GM10266 (cell line): ENCODE data around the gene PYROXD2.

Experiments used
- DNase-seq: peaks from one replicate; pipeline ENCODE4 v3.0.0; 2012; ENCODE audit errors: extremely low spot score
- TF ChIP-seq, protein P1 (sequence below): IDR thresholded peaks from 2 replicates; pipeline ENCODE4 v1.5.1; 2012; ENCODE audit warnings: mild to moderate bottlenecking, low read depth; ENCODE audit not compliant: control insufficient read depth, insufficient read depth; ENCODE audit errors: missing control alignments

The PYROXD2 gene

DNA sequence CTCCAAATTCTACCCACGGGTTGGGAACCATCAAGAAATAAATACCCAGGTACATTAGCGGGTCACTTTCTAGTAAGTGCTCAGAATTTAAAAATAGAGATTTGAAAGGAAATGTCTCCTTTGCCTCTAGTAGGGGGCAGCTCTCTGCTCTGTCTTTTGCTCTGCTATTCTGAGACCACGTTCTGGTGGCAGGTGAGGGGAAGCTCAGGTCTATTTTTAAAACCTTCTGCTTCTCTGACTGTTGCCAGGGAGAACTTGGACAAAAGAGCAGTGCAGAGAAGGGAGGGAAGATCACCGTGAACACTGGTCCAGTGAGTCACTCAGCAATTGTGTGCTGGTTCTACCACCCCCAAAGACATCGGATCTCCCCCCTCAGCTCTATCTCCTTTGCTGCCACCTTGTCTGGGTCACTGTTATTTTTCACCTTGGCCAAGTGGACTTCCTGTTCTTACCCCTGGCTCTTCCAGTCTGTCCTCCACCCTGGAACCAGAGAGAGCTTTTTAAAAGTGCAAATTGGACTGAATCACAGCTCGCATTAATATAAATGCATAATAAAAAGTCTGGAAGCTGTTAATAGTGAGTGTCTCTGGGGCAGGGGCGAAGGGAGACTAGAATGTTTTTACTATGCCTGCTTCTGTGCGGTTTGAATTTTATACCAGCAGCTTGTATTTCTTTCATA, 74.6 kb downstream of the PYROXD2 start:
- DNase-seq, result no peak
- TF ChIP-seq, protein P1, sequence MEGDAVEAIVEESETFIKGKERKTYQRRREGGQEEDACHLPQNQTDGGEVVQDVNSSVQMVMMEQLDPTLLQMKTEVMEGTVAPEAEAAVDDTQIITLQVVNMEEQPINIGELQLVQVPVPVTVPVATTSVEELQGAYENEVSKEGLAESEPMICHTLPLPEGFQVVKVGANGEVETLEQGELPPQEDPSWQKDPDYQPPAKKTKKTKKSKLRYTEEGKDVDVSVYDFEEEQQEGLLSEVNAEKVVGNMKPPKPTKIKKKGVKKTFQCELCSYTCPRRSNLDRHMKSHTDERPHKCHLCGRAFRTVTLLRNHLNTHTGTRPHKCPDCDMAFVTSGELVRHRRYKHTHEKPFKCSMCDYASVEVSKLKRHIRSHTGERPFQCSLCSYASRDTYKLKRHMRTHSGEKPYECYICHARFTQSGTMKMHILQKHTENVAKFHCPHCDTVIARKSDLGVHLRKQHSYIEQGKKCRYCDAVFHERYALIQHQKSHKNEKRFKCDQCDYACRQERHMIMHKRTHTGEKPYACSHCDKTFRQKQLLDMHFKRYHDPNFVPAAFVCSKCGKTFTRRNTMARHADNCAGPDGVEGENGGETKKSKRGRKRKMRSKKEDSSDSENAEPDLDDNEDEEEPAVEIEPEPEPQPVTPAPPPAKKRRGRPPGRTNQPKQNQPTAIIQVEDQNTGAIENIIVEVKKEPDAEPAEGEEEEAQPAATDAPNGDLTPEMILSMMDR, result no peak

DNA sequence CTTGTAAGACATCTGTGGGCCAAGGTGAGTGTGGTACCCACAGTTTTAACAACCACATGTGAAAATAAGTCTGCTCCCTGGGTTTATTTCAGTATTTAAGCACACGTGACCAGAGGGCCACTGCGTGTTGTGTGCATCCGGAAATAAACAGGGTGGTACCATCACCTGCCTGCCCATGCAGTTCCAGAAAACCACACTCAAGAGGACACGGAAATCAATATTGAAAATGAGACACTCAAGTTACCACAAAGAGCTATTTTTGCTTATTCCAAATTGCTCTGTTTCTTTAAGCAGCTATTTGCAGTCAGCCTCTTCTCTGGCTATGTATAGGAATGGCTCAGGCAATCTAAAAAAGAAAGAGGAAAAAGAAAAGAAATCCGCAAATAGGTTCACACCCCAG, 75.2 kb downstream of the PYROXD2 start:
- TF ChIP-seq, protein P1, result no peak
- DNase-seq, result no peak

DNA sequence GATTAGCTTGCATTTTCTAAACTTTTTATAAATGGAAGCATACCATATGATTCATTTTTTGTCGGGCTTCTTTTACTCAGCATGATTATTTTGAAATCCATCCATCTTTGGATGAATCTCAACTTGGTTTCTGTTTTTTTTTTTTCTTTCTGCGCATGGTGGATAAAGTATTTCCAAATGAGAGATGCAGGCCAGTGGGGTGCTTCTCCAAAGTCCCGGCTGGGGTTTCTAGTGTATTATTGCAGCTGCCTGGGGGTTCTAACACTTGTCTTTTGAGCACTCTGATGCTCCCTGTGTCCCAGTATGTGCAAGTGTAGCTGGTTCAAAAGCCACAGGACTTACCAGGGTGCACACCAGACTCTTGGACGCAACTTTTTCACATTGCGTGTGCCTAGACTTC, 76.1 kb downstream of the PYROXD2 start:
- no peak for DNase-seq
- TF ChIP-seq, protein P1, result no peak

DNA sequence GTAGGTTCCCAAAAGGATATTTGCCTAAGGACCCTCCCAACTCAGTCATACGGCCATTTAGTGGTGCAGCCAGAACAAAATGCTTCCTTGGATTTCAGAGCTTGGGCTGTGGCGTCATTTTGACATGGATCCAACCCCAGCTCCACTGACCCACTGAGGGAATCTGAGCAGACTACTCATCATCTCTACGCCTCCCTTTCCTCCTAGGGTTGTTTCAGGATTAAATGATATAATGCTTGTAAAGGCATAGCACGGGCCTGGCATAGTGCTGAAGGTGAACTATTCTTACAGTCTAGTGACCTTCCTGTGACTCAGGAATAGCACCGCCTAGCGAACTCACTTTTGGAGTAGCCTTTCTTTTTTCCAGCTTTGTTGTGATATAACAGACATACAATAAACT, 76.7 kb downstream of the PYROXD2 start:
- DNase-seq, result no peak
- TF ChIP-seq, protein P1, result no peak

DNA sequence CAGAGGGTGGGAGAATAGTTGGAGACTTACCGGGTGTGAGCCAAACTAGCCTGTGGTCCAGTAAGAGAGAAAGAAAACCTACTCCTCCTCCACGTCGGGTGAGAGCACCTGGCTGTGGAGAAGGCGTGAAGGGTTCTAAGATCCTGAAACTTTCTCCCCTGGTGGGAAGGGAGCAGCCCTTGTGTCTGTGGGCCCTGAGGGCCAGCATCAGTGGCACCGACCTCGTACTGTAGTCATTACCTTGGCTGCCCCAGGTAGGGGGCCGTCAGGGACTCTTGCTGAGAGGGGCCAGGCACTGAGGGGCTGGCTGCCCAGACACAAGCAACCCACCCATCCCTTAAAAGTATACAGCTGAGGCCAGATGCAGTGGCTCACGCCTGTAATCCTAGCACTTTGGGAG, 77.5 kb downstream of the PYROXD2 start:
- DNase-seq, result no peak

More for the DNA sequence above, 77.5 kb downstream of the PYROXD2 start:
- TF ChIP-seq, protein P1, result no peak
